K562 (cell line): Measurements from ENCODE around the gene ACRBP. TPM values are rescaled to one million over a fixed set of nuclear protein-coding genes. Genes with fewer than 3 reads are reported as not detected.
A peak's percentile ranks its signal among the peaks of the same experiment; 100 is the strongest.

Experiments
- CBFA2T2 ChIP-seq: fragments of 450-650 bp; conservative IDR thresholded peaks from 2 replicates; pipeline ENCODE4 v1.6.1; 2017; ENCODE audit warnings: mild to moderate bottlenecking
- ELF2 ChIP-seq: fragments of 250-450 bp; sonication (Bioruptor Pico); IDR thresholded peaks from 2 replicates; pipeline ENCODE4 v1.5.0; 2021; ENCODE audit warnings: mild to moderate bottlenecking
- HBP1 ChIP-seq: fragments of 450-650 bp; formaldehyde crosslinking; IDR thresholded peaks from 2 replicates; pipeline ENCODE4 v1.4.0; 2022; ENCODE audit warnings: missing genetic modification characterization
- MEF2D ChIP-seq: conservative IDR thresholded peaks from 2 replicates; pipeline ENCODE4 v1.6.1; 2016; ENCODE audit warnings: low read depth, missing genetic modification characterization, missing compliant biosample characterization
- POLR2AphosphoS5 ChIP-seq: IDR thresholded peaks from 2 replicates; pipeline ENCODE4 v1.6.1; 2011; ENCODE audit warnings: mild to moderate bottlenecking, low read depth, low read length, moderate library complexity; ENCODE audit not compliant: control insufficient read depth, insufficient read depth
- SMARCE1 ChIP-seq: fragments of 450-650 bp; IDR thresholded peaks from 2 replicates; pipeline ENCODE4 v1.7.1; 2016; ENCODE audit warnings: mild to moderate bottlenecking
- SOX6 ChIP-seq: fragments of 450-650 bp; IDR thresholded peaks from 2 replicates; pipeline ENCODE4 v1.6.1; 2014; ENCODE audit warnings: mild to moderate bottlenecking
- SRSF9 ChIP-seq: fragments of 200-400 bp; formaldehyde crosslinking; IDR thresholded peaks from 2 replicates; pipeline ENCODE4 v1.6.1; 2017; ENCODE audit warnings: low read depth, low read length, borderline replicate concordance
- TRIM25 ChIP-seq: fragments of 450-650 bp; IDR thresholded peaks from 2 replicates; pipeline ENCODE4 v1.7.0; 2016; ENCODE audit warnings: borderline replicate concordance
- ZBTB26 ChIP-seq: fragments of 450-650 bp; formaldehyde crosslinking; IDR thresholded peaks from 2 replicates; pipeline ENCODE4 v1.4.0; 2022; ENCODE audit warnings: missing genetic modification characterization
- ZBTB49 ChIP-seq: sonication (generic); formaldehyde crosslinking; IDR thresholded peaks from 2 replicates; pipeline ENCODE4 v1.8.0; 2022; ENCODE audit warnings: missing genetic modification reagents, mild to moderate bottlenecking, borderline replicate concordance
- polyA plus RNA-seq, 8 experiments: library from polyadenylated mRNA; depleted of rRNA in 4 of 8; stranded (reverse) in 5 of 8; unstranded in 3 of 8; fragments of >200 nt; fragmentation: Nextera tagmentation in 2 of 8; fragmentation: Illumina TruSeq in 1 of 8; extraction: Ambion mirVana in 2 of 8; extraction: Trizol in 1 of 8; gene quantifications; 2 replicates each; pipeline versions ENCODE4 v1.2.1 to v1.2.3, GENCODE V29; 2011 to 2014; ENCODE audit warnings: inconsistent platforms in 1 of 8, missing spikeins in 1 of 8
- total RNA-seq, 7 experiments: library from RNA; depleted of rRNA in 6 of 7; stranded (reverse); fragments of >200 nt in 6 of 7; fragmentation: Illumina TruSeq in 2 of 7; extraction: Trizol in 2 of 7; gene quantifications; 2 replicates each; pipeline versions ENCODE4 v1.2.1 to v1.2.3, GENCODE V29; 2011 to 2021; ENCODE audit warnings: low replicate concordance in 1 of 7
- TF ChIP-seq, protein P1 (sequence below), 2 experiments: fragments of 450-650 bp in 1 of 2; IDR thresholded peaks; 2 replicates each; pipeline ENCODE4 v1.6.1; 2011 to 2017; ENCODE audit warnings: low read depth in 2 of 2, antibody characterized with exemption in 1 of 2, borderline replicate concordance in 1 of 2, low read length in 1 of 2, mild to moderate bottlenecking in 1 of 2, mixed read lengths in 1 of 2; ENCODE audit not compliant: control insufficient read depth in 1 of 2
- TF ChIP-seq, protein P2 (sequence below): fragments of 250-450 bp; sonication (Bioruptor Pico); IDR thresholded peaks from 2 replicates; pipeline ENCODE4 v1.8.0; 2022; ENCODE audit warnings: inconsistent platforms

ACRBP gene
- total and polyA plus RNA-seq, 9 of the 15 experiments (the other 6 are each of a cell fraction or from before 2014, with no cell fraction given) = 3.1 to 31.8 (median 8.4) TPM

DNA sequence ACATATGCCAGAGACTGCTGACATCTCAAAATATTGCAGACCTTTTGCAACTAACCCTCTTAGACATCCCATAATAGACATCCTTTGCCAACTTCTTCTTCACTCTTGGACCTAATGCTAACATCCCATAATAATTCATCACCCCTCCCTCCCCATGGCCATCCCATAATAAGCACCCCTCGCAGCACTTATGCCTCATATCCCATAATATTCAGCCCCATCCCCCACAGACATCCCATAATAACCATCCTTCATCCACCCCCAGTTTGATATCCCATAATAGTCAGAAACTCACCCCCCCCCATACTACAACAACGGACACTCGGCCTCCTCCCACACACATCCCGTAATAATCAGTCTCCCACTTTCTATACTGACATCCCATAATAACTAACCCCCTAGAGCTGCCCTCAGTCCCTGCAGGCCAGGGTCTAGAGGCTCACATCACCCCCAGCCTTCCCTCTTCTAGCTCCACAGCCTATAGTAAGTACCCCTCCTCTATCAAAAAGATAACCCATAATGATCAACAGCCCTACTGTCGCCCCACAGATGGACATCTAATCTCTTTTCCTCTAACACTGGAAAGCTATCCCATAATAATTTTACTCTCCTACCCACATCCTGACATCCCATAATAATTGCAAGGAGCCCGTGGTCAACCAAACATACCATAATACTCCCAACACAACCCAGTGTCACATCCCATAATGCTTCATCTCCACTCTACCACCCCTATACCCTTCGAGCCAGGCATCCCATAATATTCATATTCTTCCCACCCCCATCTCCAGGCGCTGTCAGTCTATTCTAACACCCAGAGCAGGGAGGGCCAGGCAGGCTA, 39.3 kb downstream of the ACRBP start (continued):
- TF ChIP-seq, protein P1, sequence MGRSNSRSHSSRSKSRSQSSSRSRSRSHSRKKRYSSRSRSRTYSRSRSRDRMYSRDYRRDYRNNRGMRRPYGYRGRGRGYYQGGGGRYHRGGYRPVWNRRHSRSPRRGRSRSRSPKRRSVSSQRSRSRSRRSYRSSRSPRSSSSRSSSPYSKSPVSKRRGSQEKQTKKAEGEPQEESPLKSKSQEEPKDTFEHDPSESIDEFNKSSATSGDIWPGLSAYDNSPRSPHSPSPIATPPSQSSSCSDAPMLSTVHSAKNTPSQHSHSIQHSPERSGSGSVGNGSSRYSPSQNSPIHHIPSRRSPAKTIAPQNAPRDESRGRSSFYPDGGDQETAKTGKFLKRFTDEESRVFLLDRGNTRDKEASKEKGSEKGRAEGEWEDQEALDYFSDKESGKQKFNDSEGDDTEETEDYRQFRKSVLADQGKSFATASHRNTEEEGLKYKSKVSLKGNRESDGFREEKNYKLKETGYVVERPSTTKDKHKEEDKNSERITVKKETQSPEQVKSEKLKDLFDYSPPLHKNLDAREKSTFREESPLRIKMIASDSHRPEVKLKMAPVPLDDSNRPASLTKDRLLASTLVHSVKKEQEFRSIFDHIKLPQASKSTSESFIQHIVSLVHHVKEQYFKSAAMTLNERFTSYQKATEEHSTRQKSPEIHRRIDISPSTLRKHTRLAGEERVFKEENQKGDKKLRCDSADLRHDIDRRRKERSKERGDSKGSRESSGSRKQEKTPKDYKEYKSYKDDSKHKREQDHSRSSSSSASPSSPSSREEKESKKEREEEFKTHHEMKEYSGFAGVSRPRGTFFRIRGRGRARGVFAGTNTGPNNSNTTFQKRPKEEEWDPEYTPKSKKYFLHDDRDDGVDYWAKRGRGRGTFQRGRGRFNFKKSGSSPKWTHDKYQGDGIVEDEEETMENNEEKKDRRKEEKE (IDR thresholded peaks at IDR 0.05; ENCODE audit: borderline replicate concordance in 1 of 2, control insufficient read depth in 1 of 2, low read depth in 2 of 2, low read length in 1 of 2) = no peak
- peak; percentile 66; the same call in 1 of the 2 replicates for TF ChIP-seq SMARCE1
- TF ChIP-seq HBP1 = peak; percentile 95
- no peak for TF ChIP-seq SOX6
- 0 out of 2 replicates have a peak, but pooled peaks have one; percentile 11 for TF ChIP-seq CBFA2T2
- peak; percentile 86; the same call in 1 of the 2 replicates for TF ChIP-seq TRIM25
- TF ChIP-seq, protein P2, sequence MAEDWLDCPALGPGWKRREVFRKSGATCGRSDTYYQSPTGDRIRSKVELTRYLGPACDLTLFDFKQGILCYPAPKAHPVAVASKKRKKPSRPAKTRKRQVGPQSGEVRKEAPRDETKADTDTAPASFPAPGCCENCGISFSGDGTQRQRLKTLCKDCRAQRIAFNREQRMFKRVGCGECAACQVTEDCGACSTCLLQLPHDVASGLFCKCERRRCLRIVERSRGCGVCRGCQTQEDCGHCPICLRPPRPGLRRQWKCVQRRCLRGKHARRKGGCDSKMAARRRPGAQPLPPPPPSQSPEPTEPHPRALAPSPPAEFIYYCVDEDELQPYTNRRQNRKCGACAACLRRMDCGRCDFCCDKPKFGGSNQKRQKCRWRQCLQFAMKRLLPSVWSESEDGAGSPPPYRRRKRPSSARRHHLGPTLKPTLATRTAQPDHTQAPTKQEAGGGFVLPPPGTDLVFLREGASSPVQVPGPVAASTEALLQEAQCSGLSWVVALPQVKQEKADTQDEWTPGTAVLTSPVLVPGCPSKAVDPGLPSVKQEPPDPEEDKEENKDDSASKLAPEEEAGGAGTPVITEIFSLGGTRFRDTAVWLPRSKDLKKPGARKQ = no peak
- no peak for TF ChIP-seq ZBTB49 (CRISPR knock-in tag)
- TF ChIP-seq SRSF9 = no peak
- no peak for TF ChIP-seq POLR2AphosphoS5
- TF ChIP-seq ELF2 = 0 out of 2 replicates have a peak, but pooled peaks have one; percentile 21
- TF ChIP-seq MEF2D (tag) = peak; percentile 89
- TF ChIP-seq ZBTB26 (CRISPR knock-in tag) = peak; percentile 81
